ENCODE measurements around the gene RPS17. TPM values are rescaled to one million over a fixed set of nuclear protein-coding genes. Genes with fewer than 3 reads are reported as not detected.
"Not testable (repeated sequence)": the region's sequence is repeated elsewhere in the genome, so short reads cannot be mapped to it uniquely, and the experiment has no call there.

Gene RPS17
- total RNA-seq, 1 donor from 2014 or later = 1,663 TPM

- Mint-ChIP-seq H3K9me3 (ENCODE audit: unreplicated experiment) (no peaks in the 10 kb centered on the region), H3K27me3 (ENCODE audit: low read depth, unreplicated experiment) (no peaks in the 10 kb centered on the region), H3K36me3 (ENCODE audit: low read depth, unreplicated experiment) (peaks cover 15% of the 10 kb centered on the region), H3K4me1 (ENCODE audit: low read depth, unreplicated experiment) (peaks cover 7% of the 10 kb centered on the region), H3K4me3 (ENCODE audit: unreplicated experiment) (peak overlapping the region; percentile 68), H3K27ac (ENCODE audit: unreplicated experiment) (peak overlapping the region; percentile 18)
- Histone ChIP-seq H3K4me1 (ENCODE audit: insufficient read depth, low read length) (no peaks in the 10 kb centered on the region), H2AFZ (ENCODE audit: low read depth, low read length) (peak overlapping the region; percentile 78), H3K79me2 (ENCODE audit: insufficient read depth, low read length) (peaks cover 3% of the 10 kb centered on the region), H3K27ac (ENCODE audit: low read depth, low read length) (no peak overlapping the region), H3K36me3 (ENCODE audit: insufficient read depth, low read length) (peaks cover 9% of the 10 kb centered on the region), H3K27me3 (ENCODE audit: insufficient read depth, low read length) (peaks cover 2% of the 10 kb centered on the region), H3K9ac (ENCODE audit: low read length) (no peak overlapping the region), H3K4me2 (ENCODE audit: low read length) (peak overlapping the region; percentile 73), H3K9me3 (ENCODE audit: insufficient read depth, low read depth, low read length) (no peaks in the 10 kb centered on the region), H3K4me3 (ENCODE audit: insufficient read depth, low read depth, low read length) (no peak overlapping the region), H4K20me1 (ENCODE audit: insufficient read depth, low read length) (peaks cover 18% of the 10 kb centered on the region)
- TF ChIP-seq EZH2 (IDR thresholded peaks at IDR 0.05; ENCODE audit: insufficient read depth, low read length) = no peak
- peak; percentile 67 for TF ChIP-seq CTCF (IDR thresholded peaks at IDR 0.05; ENCODE audit: insufficient read depth, low read depth, low read length)
- FAIRE-seq (no peak), DNase-seq (ENCODE audit: low read depth) (peak; percentile 43)
Observed at GRCh38 chr15:82530606-82531379, 9.5 kb downstream of the RPS17 start.

- Mint-ChIP-seq H3K4me3 (ENCODE audit: unreplicated experiment) (no peak overlapping the region), H3K9me3 (ENCODE audit: unreplicated experiment) (no peaks in the 10 kb centered on the region), H3K4me1 (ENCODE audit: low read depth, unreplicated experiment) (peaks cover 7% of the 10 kb centered on the region), H3K27ac (ENCODE audit: unreplicated experiment) (no peak overlapping the region), H3K36me3 (ENCODE audit: low read depth, unreplicated experiment) (peaks cover 8% of the 10 kb centered on the region), H3K27me3 (ENCODE audit: low read depth, unreplicated experiment) (no peaks in the 10 kb centered on the region)
- Histone ChIP-seq H3K4me2 (ENCODE audit: low read length) (no peak overlapping the region), H3K27ac (ENCODE audit: low read depth, low read length) (no peak overlapping the region), H4K20me1 (ENCODE audit: insufficient read depth, low read length) (peaks cover 14% of the 10 kb centered on the region), H3K9me3 (ENCODE audit: insufficient read depth, low read depth, low read length) (no peaks in the 10 kb centered on the region), H2AFZ (ENCODE audit: low read depth, low read length) (no peak overlapping the region), H3K79me2 (ENCODE audit: insufficient read depth, low read length) (no peaks in the 10 kb centered on the region), H3K9ac (ENCODE audit: low read length) (no peak overlapping the region), H3K4me1 (ENCODE audit: insufficient read depth, low read length) (no peaks in the 10 kb centered on the region), H3K4me3 (ENCODE audit: insufficient read depth, low read depth, low read length) (no peak overlapping the region), H3K27me3 (ENCODE audit: insufficient read depth, low read length) (peaks cover 2% of the 10 kb centered on the region), H3K36me3 (ENCODE audit: insufficient read depth, low read length) (peaks cover 6% of the 10 kb centered on the region)
- DNase-seq (ENCODE audit: low read depth) (no peak), FAIRE-seq (no peak)
- no peak for TF ChIP-seq CTCF (IDR thresholded peaks at IDR 0.05; ENCODE audit: insufficient read depth, low read depth, low read length)
- no peak for TF ChIP-seq EZH2 (IDR thresholded peaks at IDR 0.05; ENCODE audit: insufficient read depth, low read length)
Observed at GRCh38 chr15:82530006-82530405, 10.3 kb downstream of the RPS17 start.

- not testable (repeated sequence) for H3K36me3 Mint-ChIP-seq (ENCODE audit: low read depth, unreplicated experiment); H3K27ac Mint-ChIP-seq (ENCODE audit: unreplicated experiment); H3K4me3 ChIP-seq (ENCODE audit: insufficient read depth, low read depth, low read length); H2AFZ ChIP-seq (ENCODE audit: low read depth, low read length); H3K4me3 Mint-ChIP-seq (ENCODE audit: unreplicated experiment); H3K36me3 ChIP-seq (ENCODE audit: insufficient read depth, low read length); H3K9me3 ChIP-seq (ENCODE audit: insufficient read depth, low read depth, low read length); H3K9me3 Mint-ChIP-seq (ENCODE audit: unreplicated experiment); H3K4me2 ChIP-seq (ENCODE audit: low read length); H3K27ac ChIP-seq (ENCODE audit: low read depth, low read length); H3K4me1 Mint-ChIP-seq (ENCODE audit: low read depth, unreplicated experiment); FAIRE-seq; H3K9ac ChIP-seq (ENCODE audit: low read length); H3K27me3 Mint-ChIP-seq (ENCODE audit: low read depth, unreplicated experiment); H3K4me1 ChIP-seq (ENCODE audit: insufficient read depth, low read length); H4K20me1 ChIP-seq (ENCODE audit: insufficient read depth, low read length); DNase-seq (ENCODE audit: low read depth); H3K27me3 ChIP-seq (ENCODE audit: insufficient read depth, low read length); H3K79me2 ChIP-seq (ENCODE audit: insufficient read depth, low read length)
Observed at GRCh38 chr15:82513587-82513986, 26.7 kb downstream of the RPS17 start.

GRCh38 chr15:82507693-82508092 is 32.6 kb downstream of the RPS17 start:
- not testable (repeated sequence) for H3K4me2 ChIP-seq (ENCODE audit: low read length); FAIRE-seq; H3K4me3 Mint-ChIP-seq (ENCODE audit: unreplicated experiment)

GRCh38 chr15:82507087-82507486 is 33.2 kb downstream of the RPS17 start:
- H3K9ac ChIP-seq (ENCODE audit: low read length) = not testable (repeated sequence)

More at GRCh38 chr15:82507693-82508092, 32.6 kb downstream of the RPS17 start:
- not testable (repeated sequence) for H2AFZ ChIP-seq (ENCODE audit: low read depth, low read length); H3K27me3 Mint-ChIP-seq (ENCODE audit: low read depth, unreplicated experiment); H3K36me3 ChIP-seq (ENCODE audit: insufficient read depth, low read length); H3K27me3 ChIP-seq (ENCODE audit: insufficient read depth, low read length); H3K36me3 Mint-ChIP-seq (ENCODE audit: low read depth, unreplicated experiment); H3K9me3 Mint-ChIP-seq (ENCODE audit: unreplicated experiment); H3K27ac ChIP-seq (ENCODE audit: low read depth, low read length); H3K27ac Mint-ChIP-seq (ENCODE audit: unreplicated experiment); H3K4me3 ChIP-seq (ENCODE audit: insufficient read depth, low read depth, low read length); H3K9me3 ChIP-seq (ENCODE audit: insufficient read depth, low read depth, low read length); H3K79me2 ChIP-seq (ENCODE audit: insufficient read depth, low read length); H3K9ac ChIP-seq (ENCODE audit: low read length); DNase-seq (ENCODE audit: low read depth); H3K4me1 Mint-ChIP-seq (ENCODE audit: low read depth, unreplicated experiment); H4K20me1 ChIP-seq (ENCODE audit: insufficient read depth, low read length); H3K4me1 ChIP-seq (ENCODE audit: insufficient read depth, low read length)

More at GRCh38 chr15:82507087-82507486, 33.2 kb downstream of the RPS17 start:
- not testable (repeated sequence) for H3K27me3 Mint-ChIP-seq (ENCODE audit: low read depth, unreplicated experiment); H3K9me3 Mint-ChIP-seq (ENCODE audit: unreplicated experiment); H3K36me3 ChIP-seq (ENCODE audit: insufficient read depth, low read length); DNase-seq (ENCODE audit: low read depth); H4K20me1 ChIP-seq (ENCODE audit: insufficient read depth, low read length); H3K4me1 ChIP-seq (ENCODE audit: insufficient read depth, low read length); H3K36me3 Mint-ChIP-seq (ENCODE audit: low read depth, unreplicated experiment); H3K4me3 ChIP-seq (ENCODE audit: insufficient read depth, low read depth, low read length); H2AFZ ChIP-seq (ENCODE audit: low read depth, low read length); H3K4me1 Mint-ChIP-seq (ENCODE audit: low read depth, unreplicated experiment); H3K79me2 ChIP-seq (ENCODE audit: insufficient read depth, low read length); H3K27ac ChIP-seq (ENCODE audit: low read depth, low read length); H3K9me3 ChIP-seq (ENCODE audit: insufficient read depth, low read depth, low read length); H3K27me3 ChIP-seq (ENCODE audit: insufficient read depth, low read length); H3K4me2 ChIP-seq (ENCODE audit: low read length); FAIRE-seq; H3K27ac Mint-ChIP-seq (ENCODE audit: unreplicated experiment); H3K4me3 Mint-ChIP-seq (ENCODE audit: unreplicated experiment)
